HEK293 (cell line): ENCODE measurements around the gene MBD4.
A peak's percentile ranks its signal among the peaks of the same experiment; 100 is the strongest.
"Not testable (repeated sequence)": the region's sequence is repeated elsewhere in the genome, so short reads cannot be mapped to it uniquely, and the experiment has no call there.

ENCODE experiments used
- CTCF ChIA-PET: fragments of 350-600 bp; formaldehyde crosslinking; extraction: SDS; loops from one replicate; lab custom pipeline; 2021; ENCODE audit warnings: antibody characterized with exemption; lab: Yijun Ruan, JAX
- POLR2A ChIA-PET: fragments of 300-600 bp; formaldehyde crosslinking; extraction: SDS; loops from one replicate; lab custom pipeline; 2020; ENCODE audit warnings: antibody characterized with exemption, inconsistent platforms; lab: Yijun Ruan, JAX
- H3K27ac ChIP-seq: fragments of 200-500 bp; sonication (Bioruptor generic); 2 replicates; pipeline ENCODE4 v1.5.1; 2014; ENCODE audit warnings: low read depth, low read length, control low read depth, inconsistent platforms; ENCODE audit errors: extremely low read depth
- H3K36me3 ChIP-seq, 2 experiments: fragments of 200-500 bp in 1 of 2; sonication (Bioruptor generic) in 1 of 2; 1 replicate in 1 of 2; 2 replicates in 1 of 2; pipeline ENCODE4 v1.5.1; 2014 to 2017; ENCODE audit warnings: inconsistent platforms in 2 of 2, low read length in 2 of 2; ENCODE audit not compliant: control insufficient read depth in 2 of 2, insufficient read depth in 1 of 2
- H3K4me1 ChIP-seq: fragments of 200-500 bp; sonication (Bioruptor generic); 2 replicates; pipeline ENCODE4 v1.5.1; 2014; ENCODE audit warnings: mild to moderate bottlenecking, low read length, inconsistent platforms; ENCODE audit not compliant: control insufficient read depth, insufficient read depth
- H3K4me3 ChIP-seq: 2 replicates; pipeline ENCODE4 v1.5.1; 2011; ENCODE audit warnings: low read depth, mild to moderate bottlenecking, control low read depth, low read length, moderate library complexity
- H3K9me3 ChIP-seq: fragments of 200-500 bp; sonication (Bioruptor generic); 2 replicates; pipeline ENCODE4 v1.5.1; 2014; ENCODE audit warnings: low read depth, low read length, inconsistent platforms; ENCODE audit not compliant: control insufficient read depth, insufficient read depth
- GLIS1 ChIP-seq: fragments of 450-650 bp; formaldehyde crosslinking; IDR thresholded peaks from 2 replicates; pipeline ENCODE4 v1.5.1; 2016; ENCODE audit warnings: missing biosample characterization, missing genetic modification characterization
- SCRT1 ChIP-seq: fragments of 450-650 bp; formaldehyde crosslinking; IDR thresholded peaks from 2 replicates; pipeline ENCODE4 v1.5.1; 2016; ENCODE audit warnings: missing biosample characterization, missing genetic modification characterization, borderline replicate concordance
- SCRT2 ChIP-seq: fragments of 450-650 bp; formaldehyde crosslinking; IDR thresholded peaks from 2 replicates; pipeline ENCODE4 v1.5.1; 2016; ENCODE audit warnings: missing biosample characterization, missing genetic modification characterization
- ZBTB17 ChIP-seq: fragments of 450-650 bp; formaldehyde crosslinking; IDR thresholded peaks from 2 replicates; pipeline ENCODE4 v1.5.1; 2016; ENCODE audit warnings: missing biosample characterization, missing genetic modification characterization
- ZBTB20 ChIP-seq: fragments of 450-650 bp; formaldehyde crosslinking; IDR thresholded peaks from 2 replicates; pipeline ENCODE4 v1.5.1; 2016; ENCODE audit warnings: missing biosample characterization, missing genetic modification characterization
- ZNF433 ChIP-seq: fragments of 450-650 bp; formaldehyde crosslinking; IDR thresholded peaks from 2 replicates; pipeline ENCODE4 v1.5.1; 2016; ENCODE audit warnings: missing biosample characterization, missing genetic modification characterization, low read depth
- ZNF558 ChIP-seq: fragments of 450-650 bp; formaldehyde crosslinking; IDR thresholded peaks from 2 replicates; pipeline ENCODE4 v1.5.1; 2016; ENCODE audit warnings: missing biosample characterization, missing genetic modification characterization
- ZNF654 ChIP-seq: fragments of 450-650 bp; formaldehyde crosslinking; IDR thresholded peaks from 2 replicates; pipeline ENCODE4 v1.5.1; 2016; ENCODE audit warnings: low read depth, missing biosample characterization, missing genetic modification characterization
- ZNF830 ChIP-seq: fragments of 450-650 bp; IDR thresholded peaks from 2 replicates; pipeline ENCODE4 v1.5.0; 2018; ENCODE audit warnings: missing biosample characterization, missing genetic modification characterization, low read depth, mild to moderate bottlenecking, moderate library complexity
- TF ChIP-seq, protein P1 (sequence below): fragments of 450-650 bp; formaldehyde crosslinking; IDR thresholded peaks from 2 replicates; pipeline ENCODE4 v1.5.1; 2016; ENCODE audit warnings: missing biosample characterization, missing genetic modification characterization
- TF ChIP-seq, protein P2 (sequence below): fragments of 450-650 bp; formaldehyde crosslinking; IDR thresholded peaks from 2 replicates; pipeline ENCODE4 v1.5.1; 2016; ENCODE audit warnings: missing biosample characterization, missing genetic modification characterization, low read depth
- TF ChIP-seq, protein P3 (sequence below): IDR thresholded peaks from 2 replicates; pipeline ENCODE4 v1.6.1; 2011; ENCODE audit warnings: mild to moderate bottlenecking, low read depth, low read length, borderline replicate concordance

MBD4 gene

DNA sequence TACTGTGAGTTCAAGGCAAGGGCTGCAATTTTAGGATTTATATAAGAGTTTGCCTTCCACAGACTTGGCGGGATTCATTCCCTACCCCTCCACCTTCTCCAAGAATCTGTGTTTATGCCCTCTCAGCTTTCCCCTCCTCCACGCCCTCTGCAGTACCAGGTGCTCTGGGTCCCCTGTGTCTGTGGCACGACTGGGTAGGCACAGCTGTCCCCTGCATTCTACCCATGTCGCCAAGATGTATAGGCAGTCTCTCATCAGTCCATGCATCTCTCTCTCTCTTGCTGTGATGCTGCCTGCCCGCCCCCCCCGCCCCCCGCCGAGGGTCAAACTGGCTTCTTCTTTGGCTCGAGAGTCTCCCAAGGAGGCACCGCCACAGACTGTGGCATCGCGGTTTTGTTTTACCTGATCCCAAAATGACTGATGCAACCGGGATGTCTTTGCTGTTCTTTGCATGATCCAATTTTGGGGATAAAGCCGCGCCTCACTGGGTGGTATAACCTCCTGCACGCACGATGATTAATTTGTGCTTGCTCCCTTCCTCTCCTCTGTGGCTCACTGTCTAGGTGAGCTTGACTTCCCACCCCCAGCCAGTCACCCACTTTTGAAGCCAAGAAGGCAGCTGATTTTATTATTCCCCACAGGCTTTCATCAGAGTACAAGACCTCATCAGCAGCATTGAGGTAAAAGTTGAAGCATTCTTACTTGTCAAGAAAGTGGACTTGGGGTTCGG lies 55.0 kb downstream of the MBD4 start:
- Histone ChIP-seq H3K36me3 (peaks cover 0 to 31% of the 10 kb centered on the region in 2 experiments; a peak in 2 of 3 replicates), H3K9me3 (no peaks in the 10 kb centered on the region)
- ChIA-PET POLR2A (no interaction called here), CTCF (interaction anchor here (1.1 to 2.7 kb wide), 3 partner anchors 15 to 105 kb away, joined by 3 to 19 read pairs (median 3); no protein-coding TSS in a partner anchor)
- TF ChIP-seq GLIS1 (tag by site-specific recombination) = peak; percentile 11; the same call in 1 of the 2 replicates
- no peak for TF ChIP-seq ZNF558 (tag by site-specific recombination)
- TF ChIP-seq, all 188 proteins: peak for 1
- H3K4me1 ChIP-seq = no peaks in the 10 kb centered on the region
- H3K27ac ChIP-seq = no peak overlapping the region
- H3K4me3 ChIP-seq = no peak overlapping the region

DNA sequence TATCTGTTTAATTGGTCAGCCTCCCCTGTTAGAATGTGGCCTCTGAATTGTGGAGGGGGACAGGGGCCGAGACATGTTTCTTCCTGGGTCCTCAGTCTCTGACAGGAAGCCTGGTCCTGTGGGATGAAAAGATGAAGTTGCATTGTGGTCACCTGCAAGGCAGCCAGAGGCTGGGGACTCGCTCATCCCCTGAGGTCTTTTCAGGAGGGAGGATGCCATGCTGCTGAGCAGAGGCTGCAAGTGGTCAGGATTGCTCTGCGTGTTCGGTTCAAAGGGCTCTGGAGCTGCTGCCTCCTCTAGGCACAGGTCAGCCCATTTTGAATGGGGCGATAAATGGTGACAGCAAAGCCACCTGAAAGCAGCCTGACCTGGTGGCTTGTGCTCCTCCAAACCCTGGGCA lies 55.6 kb downstream of the MBD4 start:
- POLR2A ChIA-PET = interaction anchor here (1.1 to 1.2 kb wide), 2 partner anchors 56 to 68 kb away, joined by 6 to 9 read pairs; partner anchors contain the start of genes IFT122 and MBD4
- peaks cover 0 to 25% of the 10 kb centered on the region in 2 experiments; a peak in 2 of 3 replicates for H3K36me3 ChIP-seq
- H3K27ac ChIP-seq = not testable (repeated sequence)

DNA sequence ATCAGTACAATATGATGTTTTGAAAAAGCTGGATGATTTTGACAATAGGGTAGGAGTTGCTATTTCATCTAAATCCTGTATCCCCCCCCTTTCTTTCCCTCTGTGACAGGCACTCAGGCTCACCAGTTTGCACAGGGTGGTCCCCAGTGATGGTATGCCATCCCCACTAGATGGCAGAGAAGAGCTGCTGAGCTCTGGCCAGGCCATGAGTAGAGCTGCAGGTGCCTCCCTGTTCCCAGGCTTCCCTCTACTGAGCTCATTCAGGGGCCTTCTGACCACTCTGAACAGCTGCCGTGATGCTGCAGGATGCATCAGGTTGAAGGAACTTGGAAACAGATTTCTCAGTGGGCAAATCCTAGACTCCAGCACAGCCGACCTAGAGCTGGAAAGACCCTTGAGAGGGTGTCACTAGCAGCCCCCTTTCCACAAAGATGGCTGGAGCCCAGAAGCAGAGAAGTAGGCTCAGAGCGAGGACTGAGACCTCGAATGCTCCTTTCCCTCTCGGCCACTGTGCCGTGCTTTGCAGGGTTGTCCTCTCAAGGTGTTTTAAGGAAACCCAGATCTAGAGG lies 56.4 kb downstream of the MBD4 start:
- no peaks in the 10 kb centered on the region for H3K9me3 ChIP-seq
- TF ChIP-seq SCRT2 (peak; percentile 82), ZNF830 (tag by site-specific recombination) (no peak), ZBTB20 (tag by site-specific recombination) (peak; percentile 58), SCRT1 (peak; percentile 69; the same call in 1 of the 2 replicates), ZNF654 (peak; percentile 76), ZNF433 (tag by site-specific recombination) (no peak), ZBTB17 (tag by site-specific recombination) (peak; percentile 34; the same call in 1 of the 2 replicates)
- TF ChIP-seq, protein P1, sequence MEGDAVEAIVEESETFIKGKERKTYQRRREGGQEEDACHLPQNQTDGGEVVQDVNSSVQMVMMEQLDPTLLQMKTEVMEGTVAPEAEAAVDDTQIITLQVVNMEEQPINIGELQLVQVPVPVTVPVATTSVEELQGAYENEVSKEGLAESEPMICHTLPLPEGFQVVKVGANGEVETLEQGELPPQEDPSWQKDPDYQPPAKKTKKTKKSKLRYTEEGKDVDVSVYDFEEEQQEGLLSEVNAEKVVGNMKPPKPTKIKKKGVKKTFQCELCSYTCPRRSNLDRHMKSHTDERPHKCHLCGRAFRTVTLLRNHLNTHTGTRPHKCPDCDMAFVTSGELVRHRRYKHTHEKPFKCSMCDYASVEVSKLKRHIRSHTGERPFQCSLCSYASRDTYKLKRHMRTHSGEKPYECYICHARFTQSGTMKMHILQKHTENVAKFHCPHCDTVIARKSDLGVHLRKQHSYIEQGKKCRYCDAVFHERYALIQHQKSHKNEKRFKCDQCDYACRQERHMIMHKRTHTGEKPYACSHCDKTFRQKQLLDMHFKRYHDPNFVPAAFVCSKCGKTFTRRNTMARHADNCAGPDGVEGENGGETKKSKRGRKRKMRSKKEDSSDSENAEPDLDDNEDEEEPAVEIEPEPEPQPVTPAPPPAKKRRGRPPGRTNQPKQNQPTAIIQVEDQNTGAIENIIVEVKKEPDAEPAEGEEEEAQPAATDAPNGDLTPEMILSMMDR (tag by site-specific recombination) = peak; percentile 66
- TF ChIP-seq, protein P2, sequence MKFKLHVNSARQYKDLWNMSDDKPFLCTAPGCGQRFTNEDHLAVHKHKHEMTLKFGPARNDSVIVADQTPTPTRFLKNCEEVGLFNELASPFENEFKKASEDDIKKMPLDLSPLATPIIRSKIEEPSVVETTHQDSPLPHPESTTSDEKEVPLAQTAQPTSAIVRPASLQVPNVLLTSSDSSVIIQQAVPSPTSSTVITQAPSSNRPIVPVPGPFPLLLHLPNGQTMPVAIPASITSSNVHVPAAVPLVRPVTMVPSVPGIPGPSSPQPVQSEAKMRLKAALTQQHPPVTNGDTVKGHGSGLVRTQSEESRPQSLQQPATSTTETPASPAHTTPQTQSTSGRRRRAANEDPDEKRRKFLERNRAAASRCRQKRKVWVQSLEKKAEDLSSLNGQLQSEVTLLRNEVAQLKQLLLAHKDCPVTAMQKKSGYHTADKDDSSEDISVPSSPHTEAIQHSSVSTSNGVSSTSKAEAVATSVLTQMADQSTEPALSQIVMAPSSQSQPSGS = no peak
- TF ChIP-seq, protein P3, sequence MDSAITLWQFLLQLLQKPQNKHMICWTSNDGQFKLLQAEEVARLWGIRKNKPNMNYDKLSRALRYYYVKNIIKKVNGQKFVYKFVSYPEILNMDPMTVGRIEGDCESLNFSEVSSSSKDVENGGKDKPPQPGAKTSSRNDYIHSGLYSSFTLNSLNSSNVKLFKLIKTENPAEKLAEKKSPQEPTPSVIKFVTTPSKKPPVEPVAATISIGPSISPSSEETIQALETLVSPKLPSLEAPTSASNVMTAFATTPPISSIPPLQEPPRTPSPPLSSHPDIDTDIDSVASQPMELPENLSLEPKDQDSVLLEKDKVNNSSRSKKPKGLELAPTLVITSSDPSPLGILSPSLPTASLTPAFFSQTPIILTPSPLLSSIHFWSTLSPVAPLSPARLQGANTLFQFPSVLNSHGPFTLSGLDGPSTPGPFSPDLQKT = no peak
- POLR2A ChIA-PET = interaction anchor here (0.6 to 1.2 kb wide), 3 partner anchors 57 to 106 kb away, joined by 3 to 9 read pairs (median 6); partner anchors contain the start of genes IFT122 and MBD4
- H3K27ac ChIP-seq = no peak overlapping the region
- CTCF ChIA-PET = interaction anchor here (0.6 to 2.7 kb wide), 28 partner anchors 9 to 722 kb away, joined by 3 to 19 read pairs (median 4); partner anchors contain the start of gene IFT122
- H3K36me3 ChIP-seq = peaks cover 0 to 21% of the 10 kb centered on the region in 2 experiments; a peak in 2 of 3 replicates
- H3K4me3 ChIP-seq = no peak overlapping the region
- no peaks in the 10 kb centered on the region for H3K4me1 ChIP-seq

More for the DNA sequence above, 55.6 kb downstream of the MBD4 start:
- CTCF ChIA-PET = interaction anchor here (0.8 to 2.7 kb wide), 9 partner anchors 10 to 184 kb away, joined by 3 to 19 read pairs (median 6); no protein-coding TSS in a partner anchor
- not testable (repeated sequence) for H3K4me3 ChIP-seq, H3K9me3 ChIP-seq, H3K4me1 ChIP-seq
